Stimulated activated CD8-positive, alpha-beta memory T cell treated with anti-CD3 and anti-CD28 coated beads, Interleukin-12 subunit alpha, Interleukin-12 subunit beta, amount 100 ng/mL, for 1 hour (primary cell): ENCODE data around the gene GCNT1.
"Not testable (repeated sequence)": the region's sequence is repeated elsewhere in the genome, so short reads cannot be mapped to it uniquely, and the experiment has no call there.

Experiments used
- DNase-seq: peaks from one replicate; pipeline ENCODE4 v3.0.0-alpha.2; 2020; ENCODE audit warnings: low read depth

Gene GCNT1

DNA sequence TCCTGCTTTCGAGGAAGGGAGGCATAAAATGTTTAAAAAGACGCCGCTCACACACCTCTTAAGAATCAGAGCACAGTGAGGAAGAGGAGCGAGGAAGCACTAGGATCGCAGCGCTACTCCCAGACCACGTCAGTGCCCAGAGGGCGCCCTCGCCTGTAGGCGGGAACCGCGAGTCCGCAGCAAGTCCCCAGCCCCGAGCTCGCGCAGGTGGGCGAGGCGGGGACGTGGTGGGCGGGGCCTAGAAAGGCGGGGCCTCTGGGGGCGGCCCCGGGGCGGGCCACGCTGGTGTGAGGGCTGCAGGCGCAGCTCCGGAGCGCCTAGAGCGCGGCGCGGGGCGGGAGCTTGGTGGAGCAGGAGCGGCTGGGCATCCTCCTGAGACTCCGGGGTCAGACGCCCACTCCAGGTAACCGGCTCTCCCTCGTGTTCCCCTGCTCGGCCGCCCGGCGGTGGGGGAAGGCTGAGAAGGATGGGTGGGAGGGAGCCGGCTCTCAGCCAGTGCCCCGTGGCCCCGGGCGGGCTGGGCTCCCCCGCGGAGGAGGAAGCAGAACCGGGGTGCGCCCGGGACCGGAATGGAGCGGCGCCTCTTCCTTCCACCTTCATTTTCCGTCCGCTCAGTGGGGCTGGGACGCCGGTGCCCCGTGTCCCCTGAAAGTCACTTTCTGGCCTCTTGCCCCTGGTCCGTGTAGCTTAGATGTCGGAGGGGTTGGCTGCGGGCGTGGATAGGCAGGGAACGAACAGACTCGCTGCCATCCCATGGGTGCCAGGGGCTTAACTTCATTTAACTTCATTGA, at the start of gene GCNT1:
Gene GCNT1 (plus strand): TSS at position 280 of the 791 bp plus-strand sequence. CDS start 43,200 bp downstream, outside the sequence.
- DNase-seq: peak; percentile 80

- DNase-seq: no peak
Observed at GRCh38 chr9:76412638-76413037, 46.3 kb upstream of the GCNT1 start.

- no peak for DNase-seq
Observed at GRCh38 chr9:76413658-76414057, 45.3 kb upstream of the GCNT1 start.

GRCh38 chr9:76414661-76415060, 44.3 kb upstream of the GCNT1 start:
- no peak for DNase-seq

DNA sequence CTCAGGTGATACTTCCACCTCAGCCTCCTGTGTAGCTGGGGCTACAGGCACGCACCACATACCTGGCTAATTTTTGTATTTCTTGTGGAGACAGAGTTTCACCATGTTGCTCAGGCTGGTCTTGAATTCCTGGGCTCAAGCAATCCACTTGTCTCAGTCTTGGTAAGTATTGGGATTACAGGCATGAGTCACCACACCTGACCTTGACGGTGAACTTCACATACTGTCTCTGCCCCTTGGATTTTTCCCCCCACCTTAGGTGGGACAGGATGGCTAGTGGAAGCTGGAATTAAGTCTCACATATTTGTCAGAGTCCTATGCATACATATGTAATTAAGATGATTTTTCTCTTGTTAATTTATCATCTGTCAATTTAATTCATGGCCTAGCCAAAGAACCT, 43.8 kb upstream of the GCNT1 start:
- no peak for DNase-seq

- no peak for DNase-seq
Observed at GRCh38 chr9:76415731-76416130, 43.3 kb upstream of the GCNT1 start.

DNA sequence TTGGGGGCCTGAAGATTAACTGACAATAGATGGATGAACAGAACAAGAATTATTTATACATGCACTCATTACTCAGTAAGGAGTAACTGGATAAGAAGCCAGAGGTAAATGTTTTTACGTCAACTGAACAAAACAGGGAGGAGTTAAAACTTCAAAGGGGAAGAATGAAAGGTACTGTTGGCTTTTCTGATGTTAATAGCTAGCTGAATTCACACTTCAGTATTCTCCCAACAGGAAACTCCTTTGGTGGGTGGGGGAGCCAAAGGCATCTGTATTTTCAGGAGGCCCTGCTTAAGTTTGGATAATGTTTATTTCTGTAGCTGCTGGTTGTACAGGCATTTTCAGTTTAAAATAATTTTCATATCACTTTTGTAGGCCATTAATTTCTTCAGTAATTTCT, 41.6 kb upstream of the GCNT1 start:
- DNase-seq: no peak

DNA sequence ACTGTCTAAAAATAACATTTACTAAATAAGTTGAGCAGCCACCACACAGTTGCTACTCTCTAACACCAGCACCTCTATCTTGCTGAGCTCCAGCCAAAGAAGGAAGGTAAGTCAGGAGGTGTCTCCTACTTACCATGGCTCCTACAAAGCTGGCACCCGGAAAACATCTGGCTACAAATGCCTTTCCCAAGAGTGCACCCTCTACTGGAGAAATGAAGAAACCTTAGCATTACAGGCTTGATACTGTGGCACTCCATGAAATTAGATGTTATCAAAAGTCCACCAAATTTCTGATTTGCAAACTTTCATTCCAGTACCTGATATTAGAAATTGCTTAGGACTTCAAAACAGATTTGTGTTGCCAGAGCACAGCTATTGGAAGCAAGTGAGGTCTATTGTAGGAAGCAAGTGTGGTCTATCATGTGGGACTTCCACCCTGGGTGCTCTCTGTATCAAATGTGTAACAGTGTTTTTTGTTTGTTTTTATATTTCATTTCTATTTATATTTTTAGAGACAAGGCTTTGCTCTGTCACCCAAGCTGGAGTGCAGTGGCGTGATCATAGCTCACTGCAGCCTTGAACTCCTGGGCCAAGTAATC, 39.1 kb upstream of the GCNT1 start:
- no peak for DNase-seq

GRCh38 chr9:76423216-76424177, 35.5 kb upstream of the GCNT1 start:
- no peak for DNase-seq

GRCh38 chr9:76424491-76424890, 34.5 kb upstream of the GCNT1 start:
- DNase-seq: no peak

GRCh38 chr9:76425677-76426453, 33.1 kb upstream of the GCNT1 start:
- no peak for DNase-seq

GRCh38 chr9:76426807-76427419, 32.1 kb upstream of the GCNT1 start:
- no peak for DNase-seq

GRCh38 chr9:76431601-76432000, 27.4 kb upstream of the GCNT1 start:
- no peak for DNase-seq

GRCh38 chr9:76433406-76433805, 25.6 kb upstream of the GCNT1 start:
- no peak for DNase-seq

GRCh38 chr9:76433836-76434235, 25.1 kb upstream of the GCNT1 start:
- DNase-seq: no peak

DNA sequence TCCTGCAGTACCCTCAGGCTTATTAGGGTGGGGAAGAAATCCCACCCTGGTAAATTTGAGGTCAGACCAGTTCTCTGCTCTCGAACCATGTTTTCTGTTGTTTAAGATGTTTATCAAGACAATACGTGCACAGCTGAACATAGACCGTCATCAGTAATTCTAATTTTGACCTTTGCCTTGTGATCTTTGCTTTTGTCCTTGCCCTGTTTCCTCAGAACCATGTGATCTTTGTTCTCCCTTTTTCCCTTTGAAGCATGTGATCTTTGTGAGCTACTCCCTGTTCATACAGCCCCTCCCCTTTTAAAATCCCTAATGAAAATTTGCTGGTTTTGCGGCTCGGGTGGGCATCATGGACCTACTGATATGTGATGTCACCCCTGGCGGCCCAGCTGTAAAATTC, 24.1 kb upstream of the GCNT1 start:
- DNase-seq: not testable (repeated sequence)

GRCh38 chr9:76437017-76437699, 21.8 kb upstream of the GCNT1 start:
- DNase-seq: not testable (repeated sequence)

DNA sequence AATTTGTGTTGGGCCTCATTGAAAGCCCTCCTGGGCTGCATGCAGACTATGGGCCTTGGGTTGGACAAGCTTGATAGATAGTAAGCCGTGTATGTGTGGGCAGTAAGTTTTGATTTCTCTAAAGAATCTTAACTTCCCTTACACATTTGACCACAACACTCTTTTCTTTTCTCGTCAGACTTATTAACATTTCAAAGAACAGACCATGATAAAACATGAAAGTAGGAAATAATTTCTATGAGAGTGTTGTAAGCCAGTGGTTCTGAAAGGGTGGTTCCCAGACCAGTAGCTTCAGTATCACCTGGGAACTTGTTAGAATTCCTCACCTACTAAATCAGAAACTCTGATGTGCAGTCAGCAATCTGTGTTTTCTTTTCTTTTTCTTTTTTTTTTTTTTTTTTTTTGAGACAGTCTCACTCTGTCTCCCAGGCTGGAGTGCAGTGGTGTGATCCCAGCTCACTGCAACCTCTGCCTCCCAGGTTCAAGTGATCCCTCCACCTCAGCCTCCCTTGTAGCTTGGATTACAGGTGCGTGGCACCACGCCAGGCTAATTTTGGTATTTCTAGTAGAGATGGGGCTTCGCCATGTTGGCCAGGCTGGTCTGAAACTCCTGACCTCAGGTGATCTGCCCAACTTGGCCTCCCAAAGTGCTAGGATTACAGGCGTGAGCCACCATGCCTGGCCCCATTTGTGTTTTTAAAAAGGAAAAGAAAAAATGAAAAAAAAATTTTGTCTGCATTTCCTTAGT, 20.0 kb upstream of the GCNT1 start:
- DNase-seq: no peak

DNA sequence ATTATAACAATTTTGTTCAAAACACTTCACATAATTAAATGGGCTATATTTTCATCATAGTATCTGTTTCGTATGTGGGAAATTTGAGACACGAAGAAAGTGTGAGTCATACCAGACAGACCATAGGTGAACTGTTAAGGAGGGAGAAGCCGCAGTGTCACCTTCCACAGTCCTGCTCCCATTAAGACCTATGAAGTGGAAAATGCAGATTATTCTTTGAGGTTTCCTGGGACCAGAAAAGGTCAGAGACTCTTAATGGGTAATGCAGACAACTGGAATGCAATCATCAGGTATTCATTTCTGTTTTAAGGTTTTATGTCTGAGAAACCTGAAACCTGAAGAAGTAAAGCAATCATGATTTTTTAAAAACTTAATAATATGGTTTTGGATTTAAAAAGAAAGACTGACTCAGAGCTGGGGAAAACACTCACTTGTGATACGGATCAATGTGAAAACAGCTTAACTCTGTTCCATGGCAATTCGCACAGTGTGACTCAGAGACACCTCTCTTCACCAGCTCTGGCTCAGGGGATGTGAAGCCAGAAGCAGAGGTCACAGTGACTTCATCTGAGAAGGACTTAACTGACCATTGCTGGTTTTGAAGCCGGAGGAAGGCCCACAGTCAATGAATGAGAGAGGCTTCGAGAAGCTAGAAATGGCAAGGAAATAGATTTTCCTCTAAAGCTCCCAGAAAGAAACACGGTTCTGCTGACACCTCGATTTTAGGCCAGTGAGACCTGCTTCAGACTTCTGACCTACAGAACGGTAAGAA, 17.2 kb upstream of the GCNT1 start:
- no peak for DNase-seq
